Stomach smooth muscle (tissue), 2 donors: ENCODE data around the gene TRIM39.
A peak's percentile ranks its signal among the peaks of the same experiment; 100 is the strongest.

Source experiments
- H3K27ac ChIP-seq: one replicate; pipeline ENCODE4 v1.7.0; 2013; ENCODE audit warnings: mild to moderate bottlenecking, low read length, inconsistent platforms
- H3K27me3 ChIP-seq, 2 donors: one replicate each; pipeline ENCODE4 v1.7.0; 2013; ENCODE audit warnings: low read length in 2 of 2; ENCODE audit not compliant: insufficient read depth in 2 of 2, control insufficient read depth in 1 of 2
- H3K36me3 ChIP-seq, 2 donors: one replicate each; pipeline ENCODE4 v1.7.0; 2013; ENCODE audit warnings: low read length in 2 of 2; ENCODE audit not compliant: control insufficient read depth in 2 of 2, insufficient read depth in 2 of 2
- H3K4me1 ChIP-seq: one replicate; pipeline ENCODE4 v1.7.0; 2013; ENCODE audit warnings: low read length; ENCODE audit not compliant: control insufficient read depth, insufficient read depth
- H3K4me3 ChIP-seq, 2 donors: one replicate each; pipeline ENCODE4 v1.7.0; 2013; ENCODE audit warnings: low read length in 2 of 2
- H3K9ac ChIP-seq, 2 donors: one replicate each; pipeline ENCODE4 v1.7.0; 2013; ENCODE audit warnings: low read length in 2 of 2, mild to moderate bottlenecking in 1 of 2
- H3K9me3 ChIP-seq, 2 donors: one replicate each; pipeline ENCODE4 v1.7.0; 2013; ENCODE audit warnings: low read length in 2 of 2; ENCODE audit not compliant: control insufficient read depth in 2 of 2
- donor health status: healthy.
- donor health status: Pancreatic carcinoma.

Gene TRIM39

GRCh38 chr6:30348957-30349356 is 22.2 kb downstream of the TRIM39 start:
- no peak overlapping the region for H3K27ac ChIP-seq
- H3K36me3 ChIP-seq: peaks cover 3 to 12% of the 10 kb centered on the region in 2 donors
- no peak overlapping the region for H3K4me3 ChIP-seq
- H3K4me1 ChIP-seq: peaks cover 10% of the 10 kb centered on the region
- no peak overlapping the region for H3K9ac ChIP-seq
- H3K9me3 ChIP-seq: no peaks in the 10 kb centered on the region
- H3K27me3 ChIP-seq: no peaks in the 10 kb centered on the region

- H3K9me3 ChIP-seq: no peaks in the 10 kb centered on the region
- peaks cover 3 to 12% of the 10 kb centered on the region in 2 donors for H3K36me3 ChIP-seq
- peaks cover 7% of the 10 kb centered on the region for H3K4me1 ChIP-seq
- no peaks in the 10 kb centered on the region for H3K27me3 ChIP-seq
- H3K27ac ChIP-seq: no peak overlapping the region
- H3K4me3 ChIP-seq: no peak overlapping the region
- no peak overlapping the region for H3K9ac ChIP-seq
Observed at GRCh38 chr6:30349421-30350177, 22.9 kb downstream of the TRIM39 start.

GRCh38 chr6:30350524-30350923 is 23.8 kb downstream of the TRIM39 start:
- Histone ChIP-seq H3K9me3 (no peaks in the 10 kb centered on the region), H3K27me3 (peaks cover 0 to 2% of the 10 kb centered on the region in 2 donors), H3K9ac (no peak overlapping the region), H3K4me1 (peaks cover 4% of the 10 kb centered on the region), H3K27ac (no peak overlapping the region), H3K36me3 (peaks cover 3 to 12% of the 10 kb centered on the region in 2 donors), H3K4me3 (no peak overlapping the region)

DNA sequence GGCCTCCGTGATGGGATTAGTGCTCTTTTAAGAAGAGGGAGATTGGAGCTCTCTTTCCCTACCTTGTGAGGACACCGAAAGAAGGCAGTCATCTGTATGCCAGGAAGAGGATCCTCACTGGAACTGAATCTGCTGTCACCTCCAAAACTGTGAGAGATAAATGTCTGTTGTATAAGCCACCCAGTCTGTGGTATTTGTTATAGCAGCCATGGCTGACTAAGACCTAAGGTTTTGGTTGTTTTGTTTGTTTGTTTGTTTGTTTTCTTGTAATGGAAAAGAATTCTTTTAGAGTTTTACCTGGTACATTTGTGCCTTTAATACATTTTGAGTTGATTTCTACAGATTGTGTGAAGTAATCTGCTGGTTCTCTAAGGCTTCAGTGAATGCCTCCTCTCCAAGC is 25.8 kb downstream of the TRIM39 start:
- no peaks in the 10 kb centered on the region for H3K9me3 ChIP-seq
- H3K9ac ChIP-seq: no peak overlapping the region
- no peaks in the 10 kb centered on the region for H3K4me1 ChIP-seq
- no peak overlapping the region for H3K4me3 ChIP-seq
- H3K27me3 ChIP-seq: peaks cover 0 to 7% of the 10 kb centered on the region in 2 donors
- peaks cover 0 to 6% of the 10 kb centered on the region in 2 donors for H3K36me3 ChIP-seq
- no peak overlapping the region for H3K27ac ChIP-seq

DNA sequence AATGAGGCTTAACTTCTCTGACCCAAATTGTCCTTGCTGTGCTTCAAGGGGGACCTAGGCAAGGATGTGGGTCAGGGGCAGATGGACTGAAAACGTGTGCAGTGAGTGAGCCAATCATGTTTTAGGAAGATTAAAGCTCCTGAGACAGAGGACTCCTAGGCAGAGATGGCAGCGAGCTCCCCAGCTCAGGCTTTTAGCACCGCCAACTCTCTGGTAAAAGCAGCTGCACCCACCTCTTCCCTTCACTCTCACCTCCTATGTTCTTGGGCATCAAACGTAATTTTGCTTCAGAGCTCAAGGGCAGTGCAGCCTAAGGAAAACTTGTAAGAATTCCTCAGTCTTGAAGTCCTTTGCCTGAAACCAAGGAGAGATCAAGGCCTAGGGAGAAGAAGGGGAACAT is 28.6 kb downstream of the TRIM39 start:
- H3K9me3 ChIP-seq: no peaks in the 10 kb centered on the region
- H3K27me3 ChIP-seq: peaks cover 6 to 17% of the 10 kb centered on the region in 2 donors
- no peaks in the 10 kb centered on the region for H3K36me3 ChIP-seq
- H3K9ac ChIP-seq: no peak overlapping the region
- no peak overlapping the region for H3K27ac ChIP-seq
- peaks cover 6% of the 10 kb centered on the region for H3K4me1 ChIP-seq
- no peak overlapping the region for H3K4me3 ChIP-seq

- Histone ChIP-seq H3K27me3 (peaks cover 6 to 17% of the 10 kb centered on the region in 2 donors), H3K9ac (no peak overlapping the region), H3K9me3 (no peaks in the 10 kb centered on the region), H3K4me1 (peaks cover 6% of the 10 kb centered on the region), H3K36me3 (no peaks in the 10 kb centered on the region), H3K27ac (no peak overlapping the region), H3K4me3 (no peak overlapping the region)
Observed at GRCh38 chr6:30356536-30356935, 29.8 kb downstream of the TRIM39 start.

DNA sequence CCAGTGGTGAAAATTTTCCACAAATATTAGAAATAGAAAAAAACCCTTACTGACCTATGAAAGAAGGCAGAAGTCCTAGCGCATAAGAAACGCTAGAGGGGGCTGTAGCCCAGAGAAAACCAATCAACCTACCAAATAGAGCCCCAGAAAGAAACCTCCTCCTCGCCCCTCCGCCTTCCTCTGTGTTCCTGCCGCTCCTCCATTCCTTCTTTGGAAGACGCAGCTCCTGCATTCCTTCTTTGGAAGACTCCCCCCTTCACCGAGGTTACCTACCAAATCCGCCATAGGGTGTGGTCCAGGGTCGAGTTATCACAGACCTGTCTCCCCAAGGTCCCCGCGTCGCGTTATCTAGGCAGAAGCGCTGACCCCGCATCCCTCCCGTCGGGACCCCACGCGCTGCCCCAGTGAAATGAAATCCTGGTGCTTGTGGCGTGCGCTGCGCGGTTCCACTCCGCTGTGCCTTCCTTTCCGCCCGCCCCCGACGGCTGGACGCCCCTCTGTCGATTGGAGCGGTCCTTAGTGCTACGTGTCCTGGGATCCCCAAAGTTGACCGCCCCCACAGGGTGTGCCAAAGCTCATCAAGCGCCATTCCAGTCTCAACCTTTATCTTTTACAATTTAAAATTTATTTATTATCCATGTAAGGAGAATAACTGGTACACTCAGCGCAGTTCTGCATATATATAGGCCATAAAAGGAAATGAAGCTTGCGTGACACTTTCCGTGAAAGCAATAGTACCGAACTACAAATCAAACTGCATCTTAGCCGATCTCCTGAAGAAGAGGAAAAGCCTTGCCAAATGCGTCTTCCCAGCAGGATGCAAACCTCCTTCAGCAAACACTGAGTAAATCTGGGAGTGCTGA is 31.2 kb downstream of the TRIM39 start:
- H3K36me3 ChIP-seq: no peaks in the 10 kb centered on the region
- peak overlapping the region; percentile 47 to 69 for H3K9ac ChIP-seq
- H3K4me3 ChIP-seq: peak overlapping the region; percentile 54 to 74
- H3K27me3 ChIP-seq: peaks cover 6 to 17% of the 10 kb centered on the region in 2 donors
- H3K4me1 ChIP-seq: peaks cover 6% of the 10 kb centered on the region
- H3K27ac ChIP-seq: no peak overlapping the region
- H3K9me3 ChIP-seq: peaks cover 0 to 4% of the 10 kb centered on the region in 2 donors

GRCh38 chr6:30359276-30359675 is 32.5 kb downstream of the TRIM39 start:
- H3K4me3 ChIP-seq: no peak overlapping the region
- H3K4me1 ChIP-seq: peaks cover 6% of the 10 kb centered on the region
- no peak overlapping the region for H3K9ac ChIP-seq
- H3K27me3 ChIP-seq: peaks cover 6 to 19% of the 10 kb centered on the region in 2 donors
- peaks cover 0 to 4% of the 10 kb centered on the region in 2 donors for H3K9me3 ChIP-seq
- no peaks in the 10 kb centered on the region for H3K36me3 ChIP-seq
- H3K27ac ChIP-seq: no peak overlapping the region

DNA sequence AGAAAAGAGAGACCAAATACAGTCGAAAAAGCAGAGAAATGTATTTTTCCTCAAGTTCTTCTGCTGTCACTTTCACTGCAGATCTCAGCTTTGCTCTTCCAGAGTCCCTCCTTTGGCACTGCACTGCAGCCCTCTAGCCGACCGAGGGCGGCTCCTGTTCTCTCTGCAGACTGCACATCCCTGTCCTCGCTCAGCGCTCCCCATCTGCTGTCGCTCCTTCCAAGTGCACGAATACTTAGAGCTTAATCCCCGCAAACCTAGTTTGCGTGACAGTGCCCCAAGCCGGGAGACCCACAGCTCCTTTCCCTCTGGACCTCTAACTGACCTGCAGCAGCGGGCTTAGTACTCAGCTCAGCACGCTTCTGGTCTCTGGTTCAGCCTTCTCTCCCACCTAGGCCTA is 33.4 kb downstream of the TRIM39 start:
- H3K4me1 ChIP-seq: peaks cover 6% of the 10 kb centered on the region
- no peaks in the 10 kb centered on the region for H3K36me3 ChIP-seq
- no peak overlapping the region for H3K9ac ChIP-seq
- peaks cover 0 to 4% of the 10 kb centered on the region in 2 donors for H3K9me3 ChIP-seq
- H3K27me3 ChIP-seq: peaks cover 6 to 19% of the 10 kb centered on the region in 2 donors
- H3K4me3 ChIP-seq: no peak overlapping the region
- H3K27ac ChIP-seq: no peak overlapping the region

GRCh38 chr6:30361661-30362060 is 34.9 kb downstream of the TRIM39 start:
- Histone ChIP-seq H3K9me3 (peaks cover 0 to 4% of the 10 kb centered on the region in 2 donors), H3K4me3 (no peak overlapping the region), H3K27me3 (peaks cover 6 to 19% of the 10 kb centered on the region in 2 donors), H3K27ac (no peak overlapping the region), H3K36me3 (no peaks in the 10 kb centered on the region), H3K9ac (no peak overlapping the region), H3K4me1 (peaks cover 6% of the 10 kb centered on the region)
